SK-N-SH treated with all-trans-retinoic acid at 6 μM for 48 hours (cell line): ENCODE measurements around the gene OTX2.

Source experiments
- ATAC-seq: fragments of 200-7000 bp; cut with Tn5 transposase; 3 replicates; pipeline ENCODE4 v1.9.1; 2020; ENCODE audit warnings: mild to moderate bottlenecking, moderate library complexity
- ARNTL ChIP-seq: fragments of 450-650 bp; formaldehyde crosslinking; IDR thresholded peaks from 2 replicates; pipeline ENCODE4 v1.5.0; 2020; ENCODE audit warnings: low read depth, mild to moderate bottlenecking, moderate library complexity, borderline replicate concordance
- BACH2 ChIP-seq: fragments of 250-450 bp; sonication (Bioruptor Pico); IDR thresholded peaks from 2 replicates; pipeline ENCODE4 v1.9.0; 2021; ENCODE audit warnings: mild to moderate bottlenecking, borderline replicate concordance
- CREB5 ChIP-seq: fragments of 250-450 bp; sonication (Bioruptor Pico); IDR thresholded peaks from 2 replicates; pipeline ENCODE4 v1.5.1; 2020; ENCODE audit warnings: low read depth, mild to moderate bottlenecking, moderate library complexity
- CSDC2 ChIP-seq: fragments of 250-450 bp; sonication (Bioruptor Pico); IDR thresholded peaks from 2 replicates; pipeline ENCODE4 v1.5.0; 2020; ENCODE audit warnings: mild to moderate bottlenecking, moderate library complexity
- CSRNP3 ChIP-seq: fragments of 250-450 bp; sonication (Bioruptor Pico); IDR thresholded peaks from 2 replicates; pipeline ENCODE4 v1.5.1; 2021; ENCODE audit warnings: mild to moderate bottlenecking, moderate library complexity
- ESRRG ChIP-seq: fragments of 250-450 bp; sonication (Bioruptor Pico); IDR thresholded peaks from 2 replicates; pipeline ENCODE4 v1.6.1; 2021; ENCODE audit warnings: mild to moderate bottlenecking
- GLIS3 ChIP-seq: fragments of 250-450 bp; sonication (Bioruptor Pico); IDR thresholded peaks from 2 replicates; pipeline ENCODE4 v1.5.0; 2020; ENCODE audit warnings: mild to moderate bottlenecking, moderate library complexity
- ISL1 ChIP-seq: fragments of 250-450 bp; sonication (Bioruptor Pico); IDR thresholded peaks from 2 replicates; pipeline ENCODE4 v2.1.2; 2022; ENCODE audit warnings: mild to moderate bottlenecking, moderate library complexity
- OSR1 ChIP-seq: fragments of 250-450 bp; sonication (Bioruptor Pico); IDR thresholded peaks from 2 replicates; pipeline ENCODE4 v1.8.0; 2022; ENCODE audit warnings: moderate library complexity, mild to moderate bottlenecking, inconsistent platforms
- PATZ1 ChIP-seq: fragments of 250-450 bp; sonication (Bioruptor Pico); IDR thresholded peaks from 2 replicates; pipeline ENCODE4 v1.8.0; 2020; ENCODE audit warnings: mild to moderate bottlenecking, moderate library complexity, borderline replicate concordance
- POU6F1 ChIP-seq: fragments of 250-450 bp; sonication (Bioruptor Pico); IDR thresholded peaks from 2 replicates; pipeline ENCODE4 v1.8.0; 2021; ENCODE audit warnings: low read depth, mild to moderate bottlenecking, moderate library complexity, borderline replicate concordance
- PPARA ChIP-seq: fragments of 250-450 bp; sonication (Bioruptor Pico); IDR thresholded peaks from 2 replicates; pipeline ENCODE4 v1.5.0; 2020; ENCODE audit warnings: mild to moderate bottlenecking, borderline replicate concordance
- RARB ChIP-seq: fragments of 250-450 bp; sonication (Bioruptor Pico); IDR thresholded peaks from 2 replicates; pipeline ENCODE4 v1.8.0; 2021; ENCODE audit warnings: mild to moderate bottlenecking, moderate library complexity
- SNAI2 ChIP-seq: fragments of 250-450 bp; sonication (Bioruptor Pico); IDR thresholded peaks from 2 replicates; pipeline ENCODE4 v1.5.0; 2020; ENCODE audit warnings: mild to moderate bottlenecking, moderate library complexity
- TCF4 ChIP-seq: fragments of 250-450 bp; sonication (Bioruptor Pico); IDR thresholded peaks from 2 replicates; pipeline ENCODE4 v1.8.0; 2021; ENCODE audit warnings: mild to moderate bottlenecking, moderate library complexity, borderline replicate concordance
- TOX ChIP-seq: fragments of 250-450 bp; sonication (Bioruptor Pico); IDR thresholded peaks from 2 replicates; pipeline ENCODE4 v1.8.0; 2021; ENCODE audit warnings: mild to moderate bottlenecking, moderate library complexity, borderline replicate concordance
- TSHZ2 ChIP-seq: fragments of 250-450 bp; sonication (Bioruptor Pico); IDR thresholded peaks from 2 replicates; pipeline ENCODE4 v1.5.0; 2020; ENCODE audit warnings: mild to moderate bottlenecking, moderate library complexity
- ZC3H10 ChIP-seq: fragments of 250-450 bp; sonication (Bioruptor Pico); IDR thresholded peaks from 2 replicates; pipeline ENCODE4 v1.5.1; 2021; ENCODE audit warnings: mild to moderate bottlenecking, moderate library complexity
- ZFP3 ChIP-seq: fragments of 250-450 bp; sonication (Bioruptor Pico); IDR thresholded peaks from 2 replicates; pipeline ENCODE4 v1.5.0; 2020; ENCODE audit warnings: mild to moderate bottlenecking, moderate library complexity
- ZFP30 ChIP-seq: fragments of 450-650 bp; formaldehyde crosslinking; IDR thresholded peaks from 2 replicates; pipeline ENCODE4 v1.5.0; 2022; ENCODE audit warnings: mild to moderate bottlenecking, moderate library complexity
- ZNF565 ChIP-seq: fragments of 450-650 bp; formaldehyde crosslinking; conservative IDR thresholded peaks from 2 replicates; pipeline ENCODE4 v1.5.0; 2020; ENCODE audit warnings: low read depth, mild to moderate bottlenecking, moderate library complexity
- ZNF70 ChIP-seq: fragments of 450-650 bp; formaldehyde crosslinking; IDR thresholded peaks from 2 replicates; pipeline ENCODE4 v1.5.0; 2020; ENCODE audit warnings: mild to moderate bottlenecking, moderate library complexity
- ZNF8 ChIP-seq: fragments of 450-650 bp; formaldehyde crosslinking; IDR thresholded peaks from 2 replicates; pipeline ENCODE4 v1.5.0; 2020; ENCODE audit warnings: mild to moderate bottlenecking, moderate library complexity

The OTX2 gene

GRCh38 chr14:56808110-56808382 lies 2.2 kb downstream of the OTX2 start:
- no peak for ATAC-seq
- TF ChIP-seq OSR1 (no peak), TSHZ2 (CRISPR knock-in tag) (no peak), CREB5 (CRISPR knock-in tag) (no peak), TCF4 (CRISPR knock-in tag) (no peak), ZC3H10 (CRISPR knock-in tag) (no peak), ESRRG (no peak), GLIS3 (no peak), PATZ1 (CRISPR knock-in tag) (no peak), ZNF8 (CRISPR knock-in tag) (no peak), ZFP3 (CRISPR knock-in tag) (no peak), ISL1 (CRISPR knock-in tag) (no peak), TOX (no peak), ZFP30 (CRISPR knock-in tag) (no peak), ZNF70 (no peak), ARNTL (CRISPR knock-in tag) (no peak), PPARA (CRISPR knock-in tag) (no peak), CSDC2 (CRISPR knock-in tag) (no peak), BACH2 (CRISPR knock-in tag) (no peak), CSRNP3 (CRISPR knock-in tag) (no peak), SNAI2 (CRISPR knock-in tag) (no peak)

- TF ChIP-seq ISL1 (CRISPR knock-in tag) (no peak), TOX (no peak)
- no peak for ATAC-seq
Measured at GRCh38 chr14:56807386-56808109, 2.7 kb downstream of the OTX2 start.

- no peak for TF ChIP-seq CSRNP3 (CRISPR knock-in tag)
- no peak for TF ChIP-seq ZNF70
- no peak for TF ChIP-seq ZNF8 (CRISPR knock-in tag)
- no peak for TF ChIP-seq SNAI2 (CRISPR knock-in tag)
- TF ChIP-seq GLIS3: no peak
- TF ChIP-seq ESRRG: no peak
- TF ChIP-seq OSR1: no peak
- TF ChIP-seq POU6F1: no peak
- no peak for TF ChIP-seq PPARA (CRISPR knock-in tag)
- TF ChIP-seq ZNF565 (CRISPR knock-in tag): no peak
- no peak for TF ChIP-seq RARB (CRISPR knock-in tag)
- TF ChIP-seq ZFP30 (CRISPR knock-in tag): no peak
- TF ChIP-seq ZFP3 (CRISPR knock-in tag): no peak
- no peak for TF ChIP-seq CREB5 (CRISPR knock-in tag)
- TF ChIP-seq ZC3H10 (CRISPR knock-in tag): no peak
- TF ChIP-seq ISL1 (CRISPR knock-in tag): no peak
- TF ChIP-seq TCF4 (CRISPR knock-in tag): no peak
- no peak for TF ChIP-seq CSDC2 (CRISPR knock-in tag)
- no peak for TF ChIP-seq ARNTL (CRISPR knock-in tag)
- ATAC-seq: no peak
Measured at GRCh38 chr14:56806760-56807159, 3.5 kb downstream of the OTX2 start.
